Endothelial cell of umbilical vein (primary cell): ENCODE results near the gene MB21D2. TPM values are rescaled to one million over a fixed set of nuclear protein-coding genes. Genes with fewer than 3 reads are reported as not detected.

Source experiments
- BruUV-seq: library from RNA; stranded (reverse); fragments of 400-500 nt; replicated peaks from 2 replicates; lab custom pipeline; 2021; lab: Mats Ljungman, UMichigan
- CTCF ChIA-PET: fragments of 300-600, 350-600 bp; sonication (Branson Sonifier 250); formaldehyde crosslinking; loops from one replicate; lab custom pipeline; 2021; ENCODE audit warnings: antibody characterized with exemption, inconsistent platforms; lab: Charles Lee
- POLR2A ChIA-PET: fragments of 300-600, 350-600 bp; sonication (Branson Sonifier 250); formaldehyde crosslinking; loops from one replicate; lab custom pipeline; 2021; ENCODE audit warnings: antibody characterized with exemption, inconsistent platforms; lab: Charles Lee
- DNase-seq: peaks from one replicate; pipeline ENCODE4 v3.0.0-alpha.2; 2011; ENCODE audit warnings: low read depth, low spot score
- FAIRE-seq: peaks from 2 replicates; lab custom pipeline; 2011; peaks lifted over from hg19 to GRCh38; lab: Jason Lieb, UNC
- H2AFZ ChIP-seq: 2 replicates; pipeline ENCODE4 v1.6.0; 2012; ENCODE audit warnings: low read depth, low read length, control low read depth, inconsistent platforms
- H3K27ac ChIP-seq: 2 replicates; pipeline ENCODE4 v1.5.1; 2011; ENCODE audit warnings: low read depth, mild to moderate bottlenecking, control low read depth, low read length, moderate library complexity; ENCODE audit not compliant: insufficient read depth
- H3K27me3 ChIP-seq, 2 experiments: 2 replicates each; pipeline versions ENCODE4 v1.6.0 to v1.6.1; 2011; ENCODE audit warnings: low read length in 2 of 2, mixed read lengths in 1 of 2; ENCODE audit not compliant: control insufficient read depth in 2 of 2, insufficient read depth in 2 of 2
- H3K36me3 ChIP-seq, 2 experiments: 2 replicates in 1 of 2; 3 replicates in 1 of 2; pipeline ENCODE4 v1.5.1; 2011; ENCODE audit warnings: low read length in 2 of 2, mild to moderate bottlenecking in 1 of 2, moderate library complexity in 1 of 2; ENCODE audit not compliant: control insufficient read depth in 2 of 2, insufficient read depth in 2 of 2; ENCODE audit errors: extremely low read depth in 1 of 2
- H3K4me1 ChIP-seq: 3 replicates; pipeline ENCODE4 v1.5.1; 2011; ENCODE audit warnings: mild to moderate bottlenecking, low read length; ENCODE audit not compliant: control insufficient read depth, insufficient read depth; ENCODE audit errors: extremely low read depth
- H3K4me2 ChIP-seq: 2 replicates; pipeline ENCODE4 v1.6.1; 2011; ENCODE audit warnings: low read length, control low read depth, mixed read lengths; ENCODE audit not compliant: insufficient read depth
- H3K4me3 ChIP-seq, 3 experiments: fragments of 200-600 bp in 1 of 3; sonication (generic), shearing (Covaris generic) in 1 of 3; replicated peaks in 1 of 3; 2 replicates each; pipeline ENCODE4 v1.5.1; 2011 to 2016; ENCODE audit warnings: control low read depth in 3 of 3, low read length in 3 of 3, mild to moderate bottlenecking in 2 of 3, inconsistent platforms in 1 of 3, low read depth in 1 of 3, moderate library complexity in 1 of 3; ENCODE audit not compliant: insufficient read depth in 1 of 3
- H3K79me2 ChIP-seq: 2 replicates; pipeline ENCODE4 v1.6.0; 2012; ENCODE audit warnings: low read length, inconsistent platforms; ENCODE audit not compliant: control insufficient read depth, insufficient read depth
- H3K9ac ChIP-seq: replicated peaks from 2 replicates; pipeline ENCODE3; 2011; ENCODE audit warnings: low read length, control low read depth; ENCODE audit not compliant: insufficient read depth; ENCODE audit errors: extremely low read depth
- H3K9me1 ChIP-seq: replicated peaks from 3 replicates; pipeline ENCODE4 v1.6.0; 2011; ENCODE audit warnings: mild to moderate bottlenecking, low read length; ENCODE audit not compliant: control insufficient read depth, insufficient read depth; ENCODE audit errors: extremely low read depth
- H3K9me3 ChIP-seq: replicated peaks from 2 replicates; pipeline ENCODE4 v1.5.1; 2012; ENCODE audit warnings: low read length, inconsistent platforms; ENCODE audit not compliant: control insufficient read depth, insufficient read depth
- H4K20me1 ChIP-seq: replicated peaks from 2 replicates; pipeline ENCODE3; 2011; ENCODE audit warnings: mild to moderate bottlenecking, low read length; ENCODE audit not compliant: control insufficient read depth, insufficient read depth; ENCODE audit errors: extremely low read depth
- FOS ChIP-seq: IDR thresholded peaks from 2 replicates; pipeline ENCODE4 v1.6.1; 2011; ENCODE audit warnings: mild to moderate bottlenecking, low read length, moderate library complexity, borderline replicate concordance; ENCODE audit not compliant: insufficient read depth
- GATA2 ChIP-seq: IDR thresholded peaks from 2 replicates; pipeline ENCODE4 v1.7.0; 2011; ENCODE audit warnings: low read depth, mild to moderate bottlenecking, moderate library complexity, mixed read lengths, low read length; ENCODE audit not compliant: insufficient read length, insufficient read depth
- JUN ChIP-seq: IDR thresholded peaks from 2 replicates; pipeline ENCODE4 v1.6.1; 2011; ENCODE audit warnings: borderline replicate concordance, low read depth; ENCODE audit not compliant: insufficient read length, insufficient read depth
- MAX ChIP-seq: IDR thresholded peaks from 2 replicates; pipeline ENCODE4 v1.6.1; 2011; ENCODE audit not compliant: insufficient read depth, insufficient read length
- POLR2A ChIP-seq: IDR thresholded peaks from 2 replicates; pipeline ENCODE4 v1.6.1; 2012; ENCODE audit warnings: low read depth, mild to moderate bottlenecking, control low read depth, low read length
- POLR2AphosphoS5 ChIP-seq: IDR thresholded peaks from 2 replicates; pipeline ENCODE4 v1.6.1; 2012; ENCODE audit warnings: low read depth, mild to moderate bottlenecking, control low read depth, low read length, moderate library complexity; ENCODE audit not compliant: insufficient read depth
- dilution Hi-C: fragments of 300-500 bp; cut with MboI; formaldehyde crosslinking; loops from one replicate; pipeline ENCODE4 v1.15.0; 2019; ENCODE audit warnings: low sequenced_read_pairs; ENCODE audit not compliant: extremely low pct_ligation_motif_present
- intact Hi-C: fragments of 100-400 bp; cut with micrococcal nuclease; formaldehyde crosslinking; loops from one replicate; pipeline ENCODE4 v1.10.0; 2022
- polyA plus RNA-seq, 4 experiments: library from polyadenylated mRNA; depleted of rRNA in 3 of 4; stranded (reverse) in 3 of 4; unstranded in 1 of 4; fragments of >200 nt; gene quantifications; 2 replicates each; pipeline versions ENCODE4 v1.2.1 to v1.2.3, GENCODE V29; 2011 to 2012; ENCODE audit warnings: missing spikeins in 1 of 4
- total RNA-seq: library from RNA; stranded (reverse); gene quantifications from 2 replicates; pipeline ENCODE4 v1.2.3, GENCODE V29; 2021
- TF ChIP-seq, protein P1 (sequence below), 2 donors: IDR thresholded peaks; 1 replicate in 1 of 2; 2 replicates in 1 of 2; pipeline ENCODE4 v1.5.1; 2011; ENCODE audit warnings: low read length in 2 of 2, mild to moderate bottlenecking in 2 of 2, moderate library complexity in 2 of 2, control low read depth in 1 of 2, inconsistent platforms in 1 of 2, low read depth in 1 of 2; ENCODE audit not compliant: insufficient read depth in 1 of 2; ENCODE audit errors: extremely low read depth in 1 of 2

MB21D2 gene
- total and polyA plus RNA-seq, 2 donors (not counting 3 experiments of a cell fraction or from before 2014, with no cell fraction given) = 6.7 to 7.4 TPM

- POLR2A ChIA-PET = no interaction called here
- CTCF ChIA-PET = no interaction called here
- no peak overlapping the region for H3K27ac ChIP-seq
- no peak overlapping the region for H2AFZ ChIP-seq
- no peak overlapping the region for H3K9ac ChIP-seq
- no peaks in the 10 kb centered on the region for H3K79me2 ChIP-seq
- H3K4me3 ChIP-seq = no peak overlapping the region
- H4K20me1 ChIP-seq = no peaks in the 10 kb centered on the region
- intact Hi-C loops = loop anchor here (5.0 kb wide), 1 partner anchor 41 kb away; the partner anchor contains the start of gene MB21D2
- H3K9me1 ChIP-seq = no peaks in the 10 kb centered on the region
- peaks cover 25% of the 10 kb centered on the region for H3K4me1 ChIP-seq
- H3K27me3 ChIP-seq = no peaks in the 10 kb centered on the region
- no peak overlapping the region for H3K4me2 ChIP-seq
- DNase-seq = no peak
- BruUV-seq = no TSS peak
- no peaks in the 10 kb centered on the region for H3K36me3 ChIP-seq
- no peak for FAIRE-seq
- no peak for TF ChIP-seq MAX
- TF ChIP-seq FOS = no peak
- TF ChIP-seq, protein P1, sequence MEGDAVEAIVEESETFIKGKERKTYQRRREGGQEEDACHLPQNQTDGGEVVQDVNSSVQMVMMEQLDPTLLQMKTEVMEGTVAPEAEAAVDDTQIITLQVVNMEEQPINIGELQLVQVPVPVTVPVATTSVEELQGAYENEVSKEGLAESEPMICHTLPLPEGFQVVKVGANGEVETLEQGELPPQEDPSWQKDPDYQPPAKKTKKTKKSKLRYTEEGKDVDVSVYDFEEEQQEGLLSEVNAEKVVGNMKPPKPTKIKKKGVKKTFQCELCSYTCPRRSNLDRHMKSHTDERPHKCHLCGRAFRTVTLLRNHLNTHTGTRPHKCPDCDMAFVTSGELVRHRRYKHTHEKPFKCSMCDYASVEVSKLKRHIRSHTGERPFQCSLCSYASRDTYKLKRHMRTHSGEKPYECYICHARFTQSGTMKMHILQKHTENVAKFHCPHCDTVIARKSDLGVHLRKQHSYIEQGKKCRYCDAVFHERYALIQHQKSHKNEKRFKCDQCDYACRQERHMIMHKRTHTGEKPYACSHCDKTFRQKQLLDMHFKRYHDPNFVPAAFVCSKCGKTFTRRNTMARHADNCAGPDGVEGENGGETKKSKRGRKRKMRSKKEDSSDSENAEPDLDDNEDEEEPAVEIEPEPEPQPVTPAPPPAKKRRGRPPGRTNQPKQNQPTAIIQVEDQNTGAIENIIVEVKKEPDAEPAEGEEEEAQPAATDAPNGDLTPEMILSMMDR (IDR thresholded peaks at IDR 0.05; ENCODE audit: extremely low read depth in 1 of 2, insufficient read depth in 1 of 2, low read depth in 1 of 2, low read length in 2 of 2) = no peak
- TF ChIP-seq JUN = no peak
- TF ChIP-seq POLR2A = no peak
- dilution Hi-C loops = no loop called here
- H3K9me3 ChIP-seq = no peaks in the 10 kb centered on the region
These were observed 41.6 kb downstream of the MB21D2 start for GRCh38 chr3:192875971-192876565.

DNA sequence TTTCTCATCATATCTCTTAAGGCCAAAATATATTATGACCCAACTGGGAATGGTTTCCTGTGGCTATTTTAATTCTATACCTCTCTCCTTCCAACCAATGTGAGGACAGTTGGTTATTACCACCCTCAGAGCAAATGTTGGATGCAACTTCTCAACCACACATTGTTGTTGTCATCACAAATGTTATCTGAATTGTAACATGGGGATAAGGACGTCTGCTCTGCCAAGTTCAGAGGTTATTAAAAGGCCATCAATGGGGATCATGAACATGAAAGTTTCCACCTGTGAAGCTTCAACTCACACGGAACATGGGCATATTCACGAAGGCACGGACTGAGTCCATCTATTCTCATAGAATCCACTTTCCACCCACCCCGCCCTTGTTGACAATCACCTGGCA lies 46.8 kb downstream of the MB21D2 start:
- H3K79me2 ChIP-seq = no peaks in the 10 kb centered on the region
- no peaks in the 10 kb centered on the region for H3K27me3 ChIP-seq
- H3K4me1 ChIP-seq = peaks cover 21% of the 10 kb centered on the region
- H3K4me2 ChIP-seq = no peak overlapping the region
- CTCF ChIA-PET = no interaction called here
- POLR2A ChIA-PET = no interaction called here
- H4K20me1 ChIP-seq = no peaks in the 10 kb centered on the region
- no peaks in the 10 kb centered on the region for H3K36me3 ChIP-seq
- intact Hi-C loops (no loop called here), dilution Hi-C loops (no loop called here)
- no peak for TF ChIP-seq POLR2A
- TF ChIP-seq POLR2AphosphoS5 = no peak
- TF ChIP-seq, protein P1 (IDR thresholded peaks at IDR 0.05; ENCODE audit: extremely low read depth in 1 of 2, insufficient read depth in 1 of 2, low read depth in 1 of 2, low read length in 2 of 2) = no peak
- TF ChIP-seq GATA2 = no peak
- no peak for TF ChIP-seq JUN
- no peak overlapping the region for H3K27ac ChIP-seq
- H2AFZ ChIP-seq = no peak overlapping the region
- DNase-seq = no peak
- H3K9me1 ChIP-seq = no peaks in the 10 kb centered on the region
- H3K4me3 ChIP-seq = no peak overlapping the region
- no peak for FAIRE-seq
- no peaks in the 10 kb centered on the region for H3K9me3 ChIP-seq
- BruUV-seq = no TSS peak
- no peak overlapping the region for H3K9ac ChIP-seq
